ENCODE data around the gene IL5RA. TPM values are rescaled to one million over a fixed set of nuclear protein-coding genes. Genes with fewer than 3 reads are reported as not detected.

IL5RA gene
- total RNA-seq, 1 donor from 2014 or later = not detected

GRCh38 chr3:3074551-3075257 lies 35.5 kb downstream of the IL5RA start:
- no peaks in the 10 kb centered on the region for H3K9me3 Mint-ChIP-seq
- H3K27me3 Mint-ChIP-seq (ENCODE audit: low read depth) = peaks cover 4% of the 10 kb centered on the region
- H3K27ac Mint-ChIP-seq (ENCODE audit: unreplicated experiment) = no peak overlapping the region

GRCh38 chr3:3071136-3071535 lies 39.0 kb downstream of the IL5RA start:
- TF ChIP-seq CTCF (conservative IDR thresholded peaks at IDR 0.05) = no peak
- Mint-ChIP-seq H3K27me3 (ENCODE audit: low read depth) (no peaks in the 10 kb centered on the region), H3K9me3 (no peaks in the 10 kb centered on the region), H3K36me3 (ENCODE audit: low read depth) (no peaks in the 10 kb centered on the region), H3K4me1 (no peaks in the 10 kb centered on the region), H3K27ac (ENCODE audit: unreplicated experiment) (no peak overlapping the region), H3K4me3 (no peak overlapping the region)
- no peak for DNase-seq (ENCODE audit: low read depth, low spot score)

More at GRCh38 chr3:3074551-3075257, 35.5 kb downstream of the IL5RA start:
- Mint-ChIP-seq H3K4me3 (no peak overlapping the region), H3K36me3 (ENCODE audit: low read depth) (no peaks in the 10 kb centered on the region), H3K4me1 (no peaks in the 10 kb centered on the region)
- DNase-seq (ENCODE audit: low read depth, low spot score) = no peak
- no peak for TF ChIP-seq CTCF (conservative IDR thresholded peaks at IDR 0.05)

GRCh38 chr3:3069723-3070122 lies 40.5 kb downstream of the IL5RA start:
- Mint-ChIP-seq H3K27me3 (ENCODE audit: low read depth) (no peaks in the 10 kb centered on the region), H3K4me1 (no peaks in the 10 kb centered on the region), H3K4me3 (no peak overlapping the region), H3K9me3 (no peaks in the 10 kb centered on the region), H3K27ac (ENCODE audit: unreplicated experiment) (no peak overlapping the region), H3K36me3 (ENCODE audit: low read depth) (no peaks in the 10 kb centered on the region)
- no peak for DNase-seq (ENCODE audit: low read depth, low spot score)
- no peak for TF ChIP-seq CTCF (conservative IDR thresholded peaks at IDR 0.05)

GRCh38 chr3:3068358-3068881 lies 41.8 kb downstream of the IL5RA start:
- Mint-ChIP-seq H3K4me1 (no peaks in the 10 kb centered on the region), H3K27me3 (ENCODE audit: low read depth) (no peaks in the 10 kb centered on the region), H3K36me3 (ENCODE audit: low read depth) (no peaks in the 10 kb centered on the region), H3K9me3 (no peaks in the 10 kb centered on the region), H3K27ac (ENCODE audit: unreplicated experiment) (no peak overlapping the region), H3K4me3 (no peak overlapping the region)
- TF ChIP-seq CTCF (conservative IDR thresholded peaks at IDR 0.05) = no peak
- no peak for DNase-seq (ENCODE audit: low read depth, low spot score)

- Mint-ChIP-seq H3K27me3 (ENCODE audit: low read depth) (no peaks in the 10 kb centered on the region), H3K4me3 (no peak overlapping the region), H3K4me1 (no peaks in the 10 kb centered on the region), H3K27ac (ENCODE audit: unreplicated experiment) (peak overlapping the region; percentile 13), H3K36me3 (ENCODE audit: low read depth) (no peaks in the 10 kb centered on the region), H3K9me3 (no peaks in the 10 kb centered on the region)
- DNase-seq (ENCODE audit: low read depth, low spot score) = no peak
- TF ChIP-seq CTCF (conservative IDR thresholded peaks at IDR 0.05) = no peak
Observed at GRCh38 chr3:3066910-3067309, 43.3 kb downstream of the IL5RA start.

Data from neural crest cell (in vitro differentiated cells).